ENCODE measurements around the gene NOL11.
"Not testable (repeated sequence)": the region's sequence is repeated elsewhere in the genome, so short reads cannot be mapped to it uniquely, and the experiment has no call there.

Gene NOL11

DNA sequence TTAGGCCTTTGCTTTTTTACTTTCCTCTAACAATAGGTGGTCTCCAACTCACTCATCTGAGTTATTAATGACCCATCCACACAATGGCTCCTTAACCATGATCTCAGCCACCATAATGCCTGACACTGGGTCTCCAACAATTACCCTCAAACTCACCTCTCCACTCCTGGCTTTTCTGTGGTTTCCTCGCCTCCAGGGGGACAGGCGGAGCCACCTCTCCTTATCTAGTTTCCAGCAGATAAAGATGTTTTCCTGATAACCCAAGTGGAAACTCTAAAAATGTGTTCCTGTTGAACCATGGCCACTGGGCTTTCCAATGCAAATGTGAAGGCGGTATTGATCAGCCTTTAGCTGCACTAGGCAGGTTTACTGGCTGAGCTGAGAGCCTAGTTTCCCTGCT is 9.4 kb upstream of the NOL11 start:
- DNase-seq (ENCODE audit: low read depth, low spot score): no peak

- no peak for DNase-seq (ENCODE audit: low read depth, low spot score)
Observed at GRCh38 chr17:67711916-67712315, 5.8 kb upstream of the NOL11 start.

- DNase-seq (ENCODE audit: low read depth, low spot score): no peak
Observed at GRCh38 chr17:67712375-67712774, 5.4 kb upstream of the NOL11 start.

DNA sequence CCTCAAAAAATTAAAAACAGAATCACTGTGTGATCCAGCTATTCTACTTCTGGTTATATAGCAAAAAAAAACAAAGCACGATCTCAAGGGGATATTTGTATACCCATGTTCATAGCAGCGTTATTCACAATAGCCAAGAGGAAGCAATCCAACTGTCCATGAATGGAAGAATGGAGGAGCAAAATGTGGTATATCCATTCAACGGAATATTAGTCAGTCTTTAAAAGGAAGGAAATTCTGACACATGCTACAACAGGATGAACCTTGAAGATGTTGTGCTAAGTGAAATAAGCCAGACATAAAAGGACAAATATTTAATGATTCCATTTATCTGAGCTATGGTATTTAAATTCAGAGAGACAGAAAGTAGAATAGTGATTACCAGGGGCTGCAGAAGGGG is 4.6 kb upstream of the NOL11 start:
- no peak for DNase-seq (ENCODE audit: low read depth, low spot score)

- no peak for DNase-seq (ENCODE audit: low read depth, low spot score)
Observed at GRCh38 chr17:67716405-67716798, 1.3 kb upstream of the NOL11 start.

- DNase-seq (ENCODE audit: low read depth, low spot score): no peak
Observed at GRCh38 chr17:67717192-67717623, 528 bp upstream of the NOL11 start.

DNA sequence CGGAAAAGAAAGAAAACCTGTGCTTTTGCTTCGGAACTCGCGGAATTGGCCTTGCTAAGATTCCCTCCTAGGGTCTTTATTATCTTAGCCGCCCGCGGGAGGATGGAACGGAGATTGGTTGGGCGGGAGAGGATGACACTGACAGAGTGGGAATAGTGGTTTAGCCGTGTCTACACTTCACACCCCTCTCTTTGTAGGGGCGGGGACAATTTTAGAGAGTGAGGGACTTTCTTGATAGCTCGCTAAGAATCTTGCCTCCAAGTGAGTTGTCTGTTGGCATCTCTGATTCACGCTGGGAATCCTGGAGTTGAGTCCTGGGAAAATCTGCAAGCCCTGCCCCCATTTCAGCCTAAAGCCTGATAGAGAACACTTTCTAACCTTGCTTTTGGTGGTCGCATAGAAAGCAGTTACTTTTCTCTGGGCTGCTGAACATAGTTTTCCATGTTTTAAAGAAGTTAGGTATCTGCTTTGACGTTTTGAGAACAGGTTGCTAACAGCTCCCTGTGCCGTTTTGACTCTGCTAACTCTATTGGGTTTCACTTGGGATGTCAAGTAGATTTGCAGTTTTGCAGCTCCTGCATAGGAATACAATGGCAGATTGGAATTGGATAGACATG is 697 bp downstream of the NOL11 start:
- no peak for DNase-seq (ENCODE audit: low read depth, low spot score)

DNA sequence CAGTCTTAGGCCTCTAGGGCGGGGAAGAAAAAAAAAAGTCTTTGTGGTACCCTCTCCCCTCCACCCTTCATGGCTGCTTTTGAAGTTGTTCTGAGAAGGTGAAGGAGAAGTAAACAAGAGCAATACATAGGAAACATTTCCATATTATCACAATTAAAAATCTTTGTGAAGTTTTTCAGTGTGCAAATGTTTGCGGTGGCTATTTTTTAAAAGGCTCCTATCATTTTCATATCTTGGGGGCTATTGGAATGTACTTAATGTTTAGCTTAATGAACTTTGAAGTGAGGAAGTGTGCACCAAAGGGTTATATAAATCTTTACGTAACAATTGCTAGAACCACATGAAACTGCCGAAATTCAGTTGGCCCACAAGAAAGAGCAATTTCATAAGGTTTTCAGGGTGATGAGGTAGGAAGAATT is 7.6 kb downstream of the NOL11 start:
- no peak for DNase-seq (ENCODE audit: low read depth, low spot score)

DNA sequence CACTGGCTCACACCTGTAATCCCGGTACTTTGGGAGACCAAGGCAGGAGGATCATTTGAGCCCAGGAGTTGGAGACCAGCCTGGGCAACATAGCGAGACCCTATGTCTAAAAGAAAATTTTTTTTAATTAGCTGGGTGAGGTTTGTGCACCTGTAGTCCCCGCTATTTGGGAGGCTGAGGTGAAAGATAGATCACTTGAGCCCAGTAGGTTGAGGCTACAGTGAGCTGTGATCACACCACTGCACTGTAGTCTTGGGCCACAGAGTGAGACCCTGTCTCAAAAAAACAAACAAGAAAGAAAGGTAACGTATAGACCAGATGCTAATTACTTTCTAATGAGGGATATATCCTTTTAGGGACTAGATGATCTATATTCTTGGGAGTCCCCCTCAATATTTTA is 8.1 kb downstream of the NOL11 start:
- no peak for DNase-seq (ENCODE audit: low read depth, low spot score)

- DNase-seq (ENCODE audit: low read depth, low spot score): not testable (repeated sequence)
Observed at GRCh38 chr17:67727152-67728039, 9.7 kb downstream of the NOL11 start.

DNA sequence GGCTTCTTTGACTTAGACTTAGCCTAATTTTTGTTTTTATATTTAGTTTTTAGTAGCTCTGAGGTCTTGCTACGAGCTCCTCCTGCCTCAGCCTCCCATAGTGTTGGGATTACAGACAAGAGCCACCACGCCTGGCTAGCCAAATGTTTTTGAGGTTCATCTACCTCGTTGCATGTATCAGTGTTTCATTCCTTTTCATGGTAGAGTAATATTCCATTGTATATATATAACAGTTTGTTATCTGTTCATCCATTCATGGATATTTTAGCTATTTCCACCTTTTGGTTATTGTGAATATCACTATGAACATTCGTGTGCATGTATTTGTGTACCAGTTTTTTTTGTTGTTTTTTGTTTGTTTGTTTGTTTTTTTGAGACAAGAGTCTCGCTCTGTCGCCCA is 12.2 kb downstream of the NOL11 start:
- no peak for DNase-seq (ENCODE audit: low read depth, low spot score)

GRCh38 chr17:67730731-67731130 is 13.0 kb downstream of the NOL11 start:
- DNase-seq (ENCODE audit: low read depth, low spot score): no peak

DNA sequence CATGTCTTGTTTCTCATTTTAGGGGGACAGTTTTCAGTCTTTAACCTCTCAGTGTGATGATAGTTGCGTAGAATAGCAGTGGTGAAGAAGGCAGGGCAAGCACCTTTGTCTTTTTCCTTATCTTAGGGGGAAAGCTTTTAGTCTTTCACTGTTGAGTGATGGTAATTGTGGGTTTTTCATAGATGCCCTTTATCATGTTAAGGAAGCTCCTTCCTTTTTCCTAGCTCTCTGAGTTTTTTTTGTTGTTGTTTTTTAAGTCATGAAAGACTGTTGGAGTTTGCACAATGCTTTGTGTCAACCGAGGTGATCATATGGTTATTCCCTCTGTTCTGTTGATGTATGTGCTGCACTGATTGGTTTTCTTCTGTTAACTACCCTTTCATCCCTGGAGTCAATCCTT is 15.7 kb downstream of the NOL11 start:
- DNase-seq (ENCODE audit: low read depth, low spot score): no peak

DNA sequence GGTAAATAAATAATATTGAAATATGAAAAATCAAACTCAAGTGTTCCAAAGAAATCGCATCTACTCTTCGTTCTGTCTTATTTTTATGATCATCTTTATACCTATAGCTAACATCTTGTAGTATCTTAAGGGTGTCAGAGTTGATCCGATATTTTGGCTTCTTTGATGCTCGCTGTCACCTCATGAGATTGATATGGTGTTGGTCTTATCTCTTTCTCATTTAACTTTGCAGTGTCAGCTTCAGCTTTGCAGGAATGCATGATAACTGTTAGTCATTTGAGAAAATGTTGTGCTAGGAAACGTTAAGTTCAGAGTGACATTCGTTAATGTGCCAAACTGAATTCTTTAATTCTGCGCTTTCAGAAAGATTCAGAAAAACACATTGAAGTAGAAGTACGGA is 19.4 kb downstream of the NOL11 start:
- DNase-seq (ENCODE audit: low read depth, low spot score): no peak

- no peak for DNase-seq (ENCODE audit: low read depth, low spot score)
Observed at GRCh38 chr17:67742025-67742424, 24.3 kb downstream of the NOL11 start.

DNA sequence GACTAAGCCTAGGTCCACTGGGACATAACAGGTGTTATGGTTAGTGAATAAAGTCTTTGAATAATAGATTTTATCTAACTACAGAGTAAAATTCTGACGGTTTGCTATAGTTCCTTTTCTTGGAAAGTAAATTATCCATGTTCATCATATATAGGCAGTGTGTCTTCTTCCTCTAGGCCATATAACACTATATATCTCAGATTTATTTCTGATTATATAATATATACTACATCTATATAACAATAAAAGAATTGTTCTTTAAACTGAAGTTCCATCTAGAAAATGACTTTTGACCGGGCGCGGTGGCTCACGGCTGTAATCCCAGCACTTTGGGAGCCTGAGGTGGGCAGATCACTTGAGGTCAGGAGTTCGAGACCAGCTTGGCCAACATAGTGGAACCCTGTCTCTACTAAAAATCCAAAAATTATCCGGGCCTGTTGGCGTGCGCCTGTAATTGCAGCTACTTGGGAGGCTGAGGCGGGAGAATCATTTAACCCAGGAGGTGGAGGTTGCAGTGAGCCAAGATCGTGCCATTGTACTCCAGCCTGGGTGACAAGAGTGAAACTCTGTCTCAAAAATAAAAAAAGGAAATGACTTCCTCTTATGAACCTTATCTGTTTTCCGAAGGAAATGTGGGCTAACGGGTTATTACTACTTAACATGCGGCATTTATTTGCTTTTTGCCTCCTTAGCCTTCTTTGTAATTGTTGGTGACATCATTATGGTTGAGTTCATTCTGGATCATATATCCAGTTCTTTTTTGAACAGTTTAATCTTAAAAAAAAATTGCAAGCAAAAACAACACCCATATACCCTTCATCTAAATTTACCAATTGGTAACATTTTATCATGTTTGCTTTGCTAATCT is 29.2 kb downstream of the NOL11 start:
- no peak for DNase-seq (ENCODE audit: low read depth, low spot score)

GRCh38 chr17:67747681-67748235 is 30.0 kb downstream of the NOL11 start:
- DNase-seq (ENCODE audit: low read depth, low spot score): no peak

- DNase-seq (ENCODE audit: low read depth, low spot score): no peak
Observed at GRCh38 chr17:67750067-67750466, 32.3 kb downstream of the NOL11 start.

DNA sequence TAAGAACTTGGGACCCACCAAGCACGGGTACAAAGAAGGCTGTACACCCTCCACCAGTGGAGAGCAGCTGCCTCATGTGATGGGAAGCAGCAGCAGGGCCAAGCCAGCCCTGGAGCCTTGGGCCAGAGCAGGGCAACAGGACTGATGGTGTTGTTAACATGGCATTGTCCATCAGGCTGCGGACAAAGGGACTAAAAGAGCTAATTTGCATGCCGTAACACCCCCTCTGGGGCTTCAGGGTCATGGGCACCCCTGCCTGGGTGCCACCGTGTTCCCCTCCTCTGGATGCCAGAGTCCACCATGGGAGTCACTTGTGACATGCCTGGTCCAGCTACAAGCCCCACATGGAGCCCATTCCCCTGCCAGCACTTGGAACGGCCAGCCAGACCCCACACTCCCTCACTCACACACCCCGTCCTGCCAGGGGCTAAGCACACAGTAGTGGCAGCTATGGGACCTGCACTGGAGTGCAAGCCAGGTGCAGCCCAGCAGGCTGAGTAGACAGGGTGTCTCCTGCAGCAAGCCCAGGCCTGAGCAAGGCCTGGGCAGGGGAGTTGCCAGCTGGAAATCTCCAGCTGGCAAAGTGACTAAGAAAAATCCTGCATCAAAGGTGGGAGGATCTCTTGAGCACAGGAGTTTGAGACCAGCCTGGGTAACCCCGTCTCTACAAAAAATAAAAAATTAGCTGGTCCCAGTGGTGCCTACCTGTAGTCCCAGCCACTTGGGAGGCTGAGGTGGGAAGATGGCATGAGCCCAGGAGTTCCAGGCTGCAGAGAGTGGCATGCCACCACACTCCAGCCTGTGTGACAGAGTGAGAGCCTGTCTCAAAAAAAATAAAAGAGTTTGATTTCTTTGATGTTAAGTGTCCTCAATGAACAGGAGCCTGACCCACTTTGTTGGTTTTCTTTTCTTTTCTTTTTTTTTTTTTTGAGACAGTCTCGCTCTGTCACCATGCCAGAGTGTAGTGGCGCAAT is 33.7 kb downstream of the NOL11 start:
- DNase-seq (ENCODE audit: low read depth, low spot score): no peak

GRCh38 chr17:67752160-67752559 is 34.4 kb downstream of the NOL11 start:
- peak; percentile 93 for DNase-seq (ENCODE audit: low read depth, low spot score)

DNA sequence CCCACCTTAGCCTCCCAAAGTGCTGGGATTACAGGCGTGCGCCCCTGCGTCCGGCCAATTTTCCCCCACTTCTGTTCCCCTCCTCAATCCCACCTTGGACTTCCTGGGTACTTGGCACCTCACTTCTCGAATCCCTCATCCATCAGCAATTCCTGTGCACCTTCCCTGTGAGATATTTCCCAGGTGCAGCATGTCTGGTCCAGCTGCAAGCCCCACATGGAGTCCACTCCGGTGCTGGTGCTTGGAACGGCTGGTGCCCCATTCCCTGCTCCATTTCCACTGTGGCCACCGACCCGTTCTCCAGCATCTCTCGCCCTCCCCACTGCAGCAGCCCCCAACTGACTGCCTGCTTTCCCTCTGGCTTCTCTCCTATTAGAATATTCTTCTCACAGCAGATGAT is 35.3 kb downstream of the NOL11 start:
- no peak for DNase-seq (ENCODE audit: low read depth, low spot score)
